Measurements from ENCODE around the gene PNPLA7. TPM values are rescaled to one million over a fixed set of nuclear protein-coding genes. Genes with fewer than 3 reads are reported as not detected.

The PNPLA7 gene
- total and polyA plus RNA-seq, 2 of the 8 experiments (the other 6 are each of a cell fraction or from before 2014, with no cell fraction given) = 0.35 to 0.47 TPM

GRCh38 chr9:137476856-137477255 is 73.3 kb downstream of the PNPLA7 start:
- Histone ChIP-seq H3K79me1 (ENCODE audit: low read depth, low read length) (no peaks in the 10 kb centered on the region), H3K36me3 (ENCODE audit: control insufficient read depth in 2 of 4, insufficient read depth in 4 of 4, low read length in 3 of 4) (no peaks in the 10 kb centered on the region), H3K27ac (ENCODE audit: low read depth, low read length) (no peak overlapping the region), H3K14ac (ENCODE audit: insufficient read length) (no peak overlapping the region), H2AFZ (ENCODE audit: low read length) (no peak overlapping the region), H3K4me3 (ENCODE audit: extremely low read depth in 1 of 4, insufficient read depth in 2 of 4, low read depth in 3 of 4, low read length in 4 of 4) (no peak overlapping the region), H2BK20ac (ENCODE audit: low read length) (no peak overlapping the region), H2AK5ac (ENCODE audit: low read depth, low read length) (no peak overlapping the region), H3K18ac (ENCODE audit: extremely low read depth, low read length) (no peak overlapping the region), H4K5ac (ENCODE audit: insufficient read length, low read depth, low read length) (no peak overlapping the region), H3K56ac (replicated peaks; ENCODE audit: insufficient read length, low read depth, low read length) (no peak overlapping the region), H3K27me3 (replicated peaks in 1 of 4; ENCODE audit: control insufficient read depth in 3 of 4, extremely low read depth in 1 of 4, insufficient read depth in 3 of 4, low read length in 3 of 4) (no peaks in the 10 kb centered on the region; a peak in 1 of 7 replicates), H2BK15ac (ENCODE audit: low read length) (no peak overlapping the region), H3K4me1 (replicated peaks in 1 of 4; ENCODE audit: control insufficient read depth in 3 of 4, insufficient read depth in 4 of 4, low read length in 3 of 4) (no peaks in the 10 kb centered on the region; a peak in 2 of 7 replicates), H4K20me1 (replicated peaks in 1 of 2; ENCODE audit: control insufficient read depth in 1 of 2, insufficient read depth in 2 of 2, low read length in 2 of 2) (no peaks in the 10 kb centered on the region), H3K9ac (replicated peaks in 1 of 4; ENCODE audit: extremely low read depth in 1 of 4, low read depth in 3 of 4, low read length in 3 of 4) (no peak overlapping the region), H3K23me2 (ENCODE audit: low read depth, low read length) (no peaks in the 10 kb centered on the region), H3K23ac (ENCODE audit: insufficient read length) (no peak overlapping the region), H4K91ac (replicated peaks; ENCODE audit: insufficient read length, low read length) (no peak overlapping the region), H3K4me2 (ENCODE audit: insufficient read depth in 1 of 2, low read depth in 2 of 2, low read length in 2 of 2) (no peak overlapping the region), H4K8ac (ENCODE audit: extremely low read depth, insufficient read depth, low read length) (no peak overlapping the region), H3K4ac (replicated peaks; ENCODE audit: insufficient read length, low read depth, low read length) (no peak overlapping the region), H2BK5ac (ENCODE audit: low read depth, low read length) (no peak overlapping the region), H2BK120ac (replicated peaks; ENCODE audit: low read depth, low read length) (no peak overlapping the region), H3K79me2 (ENCODE audit: control insufficient read depth in 1 of 2, insufficient read depth in 2 of 2, low read length in 2 of 2) (no peaks in the 10 kb centered on the region), H2BK12ac (ENCODE audit: low read depth, low read length) (no peak overlapping the region), H3K9me3 (ENCODE audit: insufficient read depth in 2 of 2, low read depth in 1 of 2, low read length in 1 of 2) (peaks cover 4 to 11% of the 10 kb centered on the region in 2 experiments; a peak in 3 of 4 replicates)
- WGBS, 2 experiments (ENCODE audit: extremely low coverage in 1 of 2, insufficient coverage in 1 of 2, insufficient read length in 1 of 2, insufficient replicate concordance in 2 of 2, low coverage in 1 of 2, low lambda C conversion rate in 2 of 2, missing lambda C conversion rate in 1 of 2) = 94% methylated on average over 5 of the region's 11 CpGs; no CpG with 5 or more reads in 1 of the 2 experiments
- ChIA-PET CTCF (ENCODE audit: partially characterized antibody) (no interaction called here), POLR2A (ENCODE audit: partially characterized antibody) (no interaction called here)
- no peak for DNase-seq (ENCODE audit: low read depth in 1 of 2, low spot score in 2 of 2)
- no peak for FAIRE-seq
- TF ChIP-seq HDAC6 (IDR thresholded peaks at IDR 0.05; ENCODE audit: low read depth, low read length) = no peak
- no peak for TF ChIP-seq SP2 (IDR thresholded peaks at IDR 0.05; ENCODE audit: low read length)
- no peak for TF ChIP-seq FOSL1 (IDR thresholded peaks at IDR 0.05; ENCODE audit: insufficient read depth, low read depth, low read length)
- no peak for TF ChIP-seq TAF7 (optimal IDR thresholded peaks at IDR 0.05; ENCODE audit: borderline replicate concordance, low read depth, low read length)
- no peak for TF ChIP-seq KDM5A (IDR thresholded peaks at IDR 0.05; ENCODE audit: low read length)
- no peak for TF ChIP-seq ASH2L (IDR thresholded peaks at IDR 0.05; ENCODE audit: low read length)
- no peak for TF ChIP-seq YY1 (IDR thresholded peaks at IDR 0.05; ENCODE audit: low read depth, low read length)
- TF ChIP-seq SIRT6 (IDR thresholded peaks at IDR 0.05; ENCODE audit: low read length) = no peak
- TF ChIP-seq EGR1 (IDR thresholded peaks at IDR 0.05; ENCODE audit: borderline replicate concordance, low read depth, low read length) = no peak
- no peak for TF ChIP-seq SUZ12 (IDR thresholded peaks at IDR 0.05; ENCODE audit: low read length)
- no peak for TF ChIP-seq GTF2F1 (IDR thresholded peaks at IDR 0.05; ENCODE audit: borderline replicate concordance, low read depth, low read length)
- TF ChIP-seq, protein P1, sequence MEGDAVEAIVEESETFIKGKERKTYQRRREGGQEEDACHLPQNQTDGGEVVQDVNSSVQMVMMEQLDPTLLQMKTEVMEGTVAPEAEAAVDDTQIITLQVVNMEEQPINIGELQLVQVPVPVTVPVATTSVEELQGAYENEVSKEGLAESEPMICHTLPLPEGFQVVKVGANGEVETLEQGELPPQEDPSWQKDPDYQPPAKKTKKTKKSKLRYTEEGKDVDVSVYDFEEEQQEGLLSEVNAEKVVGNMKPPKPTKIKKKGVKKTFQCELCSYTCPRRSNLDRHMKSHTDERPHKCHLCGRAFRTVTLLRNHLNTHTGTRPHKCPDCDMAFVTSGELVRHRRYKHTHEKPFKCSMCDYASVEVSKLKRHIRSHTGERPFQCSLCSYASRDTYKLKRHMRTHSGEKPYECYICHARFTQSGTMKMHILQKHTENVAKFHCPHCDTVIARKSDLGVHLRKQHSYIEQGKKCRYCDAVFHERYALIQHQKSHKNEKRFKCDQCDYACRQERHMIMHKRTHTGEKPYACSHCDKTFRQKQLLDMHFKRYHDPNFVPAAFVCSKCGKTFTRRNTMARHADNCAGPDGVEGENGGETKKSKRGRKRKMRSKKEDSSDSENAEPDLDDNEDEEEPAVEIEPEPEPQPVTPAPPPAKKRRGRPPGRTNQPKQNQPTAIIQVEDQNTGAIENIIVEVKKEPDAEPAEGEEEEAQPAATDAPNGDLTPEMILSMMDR (IDR thresholded peaks at IDR 0.05; ENCODE audit: control extremely low read depth in 1 of 3, insufficient read depth in 1 of 3, low read depth in 1 of 3, low read length in 3 of 3) = no peak
- TF ChIP-seq POLR2A (IDR thresholded peaks at IDR 0.05; ENCODE audit: control extremely low read depth in 1 of 2, low read depth in 2 of 2, low read length in 2 of 2) = no peak

Measured in H1 (cell line).